ENCODE data around the gene PTGER1.

PTGER1 gene

DNA sequence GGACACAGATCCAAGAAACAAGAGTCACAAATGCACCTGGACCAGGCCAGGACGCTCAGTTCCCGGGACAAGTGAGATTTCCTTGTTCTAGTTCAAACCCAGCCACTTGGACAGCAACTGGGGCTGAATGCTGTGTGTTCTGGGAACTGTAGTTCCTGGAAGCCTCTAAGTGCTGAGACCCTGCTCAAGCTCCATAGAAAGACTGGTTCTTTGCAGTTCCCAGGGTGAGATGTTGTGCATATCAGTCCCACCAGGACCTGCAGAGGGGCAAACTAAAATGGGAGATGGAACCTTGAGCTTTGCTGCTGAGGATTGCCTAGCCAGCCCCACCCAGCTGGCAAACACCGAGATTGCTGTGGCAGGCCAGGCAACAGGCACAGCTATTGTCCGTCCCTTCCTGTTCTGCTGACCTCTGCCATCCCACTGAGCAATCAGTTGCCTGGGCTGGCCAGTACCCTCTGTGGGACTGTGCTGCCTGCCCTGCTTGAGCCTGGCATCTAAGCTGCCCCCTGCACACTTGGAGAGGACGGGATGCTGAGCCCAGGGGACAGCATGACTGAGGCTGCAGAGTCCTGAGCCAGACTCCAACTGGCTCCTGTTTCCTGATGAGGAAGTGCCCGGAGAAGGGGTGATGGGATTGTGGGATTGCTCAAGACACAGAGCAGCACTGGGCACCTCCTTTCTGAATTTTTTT is 22.2 kb upstream of the PTGER1 start:
- DNase-seq: no peak

DNA sequence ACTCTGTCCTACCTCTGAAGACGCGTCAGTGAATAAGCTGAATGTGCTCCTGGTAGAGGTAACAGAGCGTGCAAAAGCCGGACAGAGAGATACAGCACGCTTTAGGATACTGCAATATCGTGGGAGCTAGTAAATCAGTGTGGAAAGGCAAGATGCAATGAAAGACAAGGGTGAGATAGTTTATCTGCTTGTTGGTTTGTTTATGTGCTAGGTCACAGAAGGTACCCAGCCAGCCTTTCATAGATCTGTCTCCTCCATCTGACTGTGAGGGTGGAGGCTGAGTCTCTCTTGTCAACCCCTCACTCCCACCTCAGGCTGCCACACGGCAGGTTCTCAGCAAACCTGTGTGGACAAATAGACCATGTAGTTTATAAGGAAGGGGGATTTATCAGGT is 21.7 kb upstream of the PTGER1 start:
- no peak for DNase-seq

DNA sequence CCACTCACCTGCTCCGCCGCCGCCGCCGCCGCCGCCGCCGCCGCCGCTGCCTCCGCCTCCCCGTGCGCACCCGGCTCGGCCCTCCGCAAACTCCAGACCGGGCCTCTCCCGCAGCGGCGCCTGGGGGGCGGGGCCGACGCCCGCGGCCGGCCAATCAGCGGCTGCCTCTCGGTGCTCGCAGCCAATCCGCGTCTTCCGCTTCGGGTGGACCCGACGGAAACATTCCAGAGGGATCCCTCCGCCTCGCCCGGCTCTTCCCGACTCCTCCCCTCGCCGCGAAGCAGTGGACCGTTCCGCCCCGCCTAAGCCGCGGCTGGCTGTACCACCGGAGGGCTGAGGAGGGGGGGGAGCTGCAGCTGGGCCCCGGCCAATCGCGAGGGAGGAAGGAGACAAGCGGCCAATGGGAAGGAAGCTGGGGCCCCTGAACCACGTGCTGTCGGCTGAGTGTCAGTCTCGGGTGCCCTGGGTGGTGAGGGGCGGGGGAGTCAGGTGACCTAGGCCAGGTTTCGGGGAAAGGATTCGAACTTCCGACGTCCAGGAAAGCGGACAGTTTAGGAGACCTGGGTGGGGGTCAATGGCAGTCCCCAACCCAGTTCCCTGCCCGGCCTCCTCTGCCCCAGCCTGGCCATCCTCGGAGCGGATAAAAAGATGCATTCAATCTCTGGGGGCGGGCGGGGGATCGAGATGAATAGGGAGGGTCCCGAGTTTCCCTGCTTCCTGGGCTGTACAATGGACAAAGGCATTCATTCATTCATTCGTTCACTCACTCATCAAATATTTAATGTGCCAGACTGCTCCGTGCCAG is 21.1 kb upstream of the PTGER1 start, which contains the start of gene GIPC1:
Gene GIPC1, minus strand, starts transcription at position 99 of the 805 bp plus-strand sequence. CDS start 13,151 bp downstream, outside the sequence.
- DNase-seq: peak; percentile 94

DNA sequence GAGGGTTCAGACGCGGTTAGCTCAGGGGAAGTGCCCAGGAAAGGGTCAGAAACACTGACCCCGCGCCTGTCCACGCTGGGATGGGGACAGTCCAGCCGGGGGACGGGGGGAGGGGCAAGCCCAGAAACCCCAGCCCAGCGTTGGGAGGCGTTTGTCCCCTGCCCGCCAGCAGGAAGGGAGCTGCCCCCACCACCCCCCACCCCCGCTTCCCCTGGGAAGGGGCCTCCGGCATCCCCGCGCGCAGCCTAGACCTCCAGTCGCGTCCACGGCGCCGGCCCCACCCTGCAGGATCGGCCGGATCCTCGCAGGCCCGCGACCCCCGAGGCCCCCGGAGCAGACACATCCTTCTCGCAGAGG is 20.5 kb upstream of the PTGER1 start:
- DNase-seq: no peak

DNA sequence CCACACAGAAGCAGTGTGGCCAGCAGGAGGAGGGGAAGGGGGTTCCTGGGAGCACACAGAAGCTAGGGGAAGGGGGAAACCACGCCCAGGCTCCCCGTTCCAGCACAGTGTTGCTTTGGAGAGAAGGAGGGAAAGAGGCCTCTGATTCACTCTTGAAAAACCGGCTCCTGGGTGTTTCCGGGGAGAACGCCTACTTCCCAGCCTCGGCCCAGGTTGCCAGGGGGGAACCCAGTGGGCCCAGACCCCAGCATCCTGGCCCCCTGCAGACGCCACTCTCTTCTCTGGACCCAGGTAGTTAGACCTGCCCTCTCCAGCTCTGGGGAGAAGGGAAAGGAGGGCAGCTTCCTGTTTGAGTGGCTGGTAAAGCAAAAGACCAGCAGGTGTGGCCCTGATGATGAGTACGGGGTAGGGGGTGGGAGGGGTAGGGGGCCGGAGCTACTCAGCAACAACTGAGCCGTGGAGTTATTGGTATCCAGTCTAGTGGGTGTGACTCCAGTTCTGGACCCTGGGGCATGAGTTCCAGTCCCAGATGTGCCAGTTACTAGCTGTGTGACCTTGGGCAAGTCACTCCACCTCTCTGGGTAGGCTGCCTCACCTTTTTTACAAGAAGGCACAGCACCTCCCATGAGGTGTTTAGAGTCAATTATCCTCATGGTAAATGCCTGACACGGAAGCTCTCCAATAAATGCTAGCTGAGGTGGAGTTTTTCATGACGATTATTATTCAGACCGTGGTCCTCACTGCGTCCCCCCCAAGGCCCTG is 19.9 kb upstream of the PTGER1 start:
- DNase-seq: no peak

DNA sequence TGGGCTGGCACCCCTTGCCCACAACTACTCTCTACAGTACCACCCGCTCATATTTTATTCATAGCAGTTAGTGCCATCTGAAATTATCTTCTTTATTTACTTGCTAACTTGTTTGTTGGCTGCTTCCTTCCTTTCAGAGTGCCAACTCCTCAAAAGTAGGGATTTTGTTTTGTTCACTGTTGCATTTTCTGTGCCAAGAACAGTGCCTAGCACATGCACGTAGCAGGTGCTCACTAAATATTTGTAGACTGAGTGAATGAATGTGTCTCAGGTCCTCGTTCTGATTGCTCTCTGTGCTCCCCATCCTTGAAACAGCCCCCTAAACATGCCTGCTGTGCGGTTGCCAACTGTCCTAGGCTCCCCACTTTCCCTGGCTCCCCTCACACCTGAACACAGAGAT is 19.3 kb upstream of the PTGER1 start:
- DNase-seq: no peak

DNA sequence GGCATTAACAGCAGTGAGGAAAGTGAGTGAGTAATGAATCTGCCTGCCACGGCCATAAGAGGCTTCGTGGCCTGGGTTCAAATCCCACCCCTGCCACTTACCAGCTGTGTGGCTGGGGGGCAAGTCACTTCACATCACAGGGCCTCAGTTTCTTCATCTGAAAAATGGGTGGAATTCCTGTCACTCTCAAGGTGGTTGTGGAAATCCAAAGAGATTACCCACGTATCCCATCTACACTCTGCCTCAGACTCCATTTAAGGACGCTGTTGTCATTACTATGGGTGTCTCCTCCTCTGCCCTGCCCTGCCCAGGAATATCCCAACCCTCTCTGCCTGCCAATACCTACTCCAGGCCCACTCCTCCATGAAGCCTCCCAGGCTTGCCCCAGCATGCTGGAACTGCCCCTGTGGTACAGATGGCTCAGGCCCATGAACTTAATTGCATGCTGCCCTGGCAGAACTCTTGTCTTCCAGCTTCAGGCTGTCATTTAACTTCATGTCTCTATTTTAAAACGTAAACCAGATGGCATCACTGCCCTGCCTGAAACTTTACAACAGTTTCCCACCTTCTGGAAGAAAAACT is 17.7 kb upstream of the PTGER1 start:
- no peak for DNase-seq

DNA sequence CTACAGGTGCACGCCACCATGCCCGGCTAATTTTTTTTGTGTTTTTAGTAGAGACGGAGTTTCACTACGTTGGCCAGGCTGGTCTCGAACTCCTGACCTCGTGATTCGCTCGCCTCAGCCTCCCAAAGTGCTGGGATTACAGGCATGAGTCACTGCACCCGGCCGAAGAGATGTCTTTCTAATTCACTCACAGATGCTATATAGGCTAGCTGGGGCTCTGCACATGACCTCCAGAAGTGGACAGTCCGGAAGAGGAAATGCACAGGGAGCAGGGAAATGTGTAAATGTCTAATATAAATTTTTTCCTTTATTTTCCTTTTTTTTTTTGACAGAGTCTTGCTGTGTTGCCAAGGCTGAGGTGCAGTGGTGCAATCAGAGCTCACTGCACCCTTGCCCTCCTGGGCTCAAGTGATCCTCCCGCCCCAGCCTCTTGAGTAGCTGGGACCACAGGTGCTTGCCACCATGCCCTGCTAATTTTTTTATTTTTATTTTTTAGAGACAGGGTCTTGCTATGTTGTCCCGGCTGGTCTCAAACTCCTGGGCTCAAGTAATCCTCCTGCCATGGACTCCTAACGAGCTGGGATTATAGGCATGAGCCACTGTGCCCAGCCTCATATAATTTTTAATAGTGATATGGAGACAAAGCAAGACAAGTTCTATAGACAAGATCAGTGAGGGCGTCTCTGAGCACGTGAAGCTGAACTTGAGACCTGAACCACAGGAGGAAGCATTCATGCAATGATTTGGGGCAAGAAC is 12.4 kb upstream of the PTGER1 start:
- no peak for DNase-seq

DNA sequence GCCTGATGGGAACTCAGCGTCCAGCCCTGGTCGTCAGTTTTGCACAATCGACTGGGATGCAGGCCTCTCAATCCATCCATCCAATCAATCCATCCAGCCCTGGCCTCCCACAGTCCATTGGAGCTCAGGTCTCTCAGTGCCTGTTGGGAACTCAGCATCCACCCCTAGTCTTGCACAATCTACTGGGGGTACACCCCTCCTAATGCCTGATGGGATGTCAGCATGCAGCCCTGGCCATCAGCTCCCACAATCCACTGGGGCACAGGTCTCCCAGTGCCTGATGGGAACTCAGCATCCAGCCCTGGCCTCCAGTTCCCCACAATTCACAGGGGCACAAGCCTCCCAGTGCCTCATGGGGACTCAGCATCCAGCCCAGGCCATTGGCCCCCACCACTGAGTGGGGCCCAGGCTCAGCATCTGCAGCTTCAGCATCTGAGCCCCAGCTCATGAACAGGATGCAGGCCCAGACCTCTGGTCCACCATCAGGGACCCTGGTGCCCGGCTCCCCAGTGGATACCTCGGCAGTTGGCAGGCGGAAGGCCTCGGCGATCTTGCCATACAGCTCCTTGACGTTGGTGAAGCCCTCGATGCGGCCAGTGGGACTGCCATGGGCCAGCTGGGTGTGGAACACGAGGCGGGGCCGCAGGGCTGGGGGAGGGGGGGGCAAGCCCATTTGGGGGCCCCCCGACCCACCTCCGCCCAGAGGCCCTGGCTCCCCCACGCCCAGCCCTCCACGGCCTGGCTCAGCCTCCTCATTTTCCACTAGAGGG is 7.2 kb upstream of the PTGER1 start:
- DNase-seq: no peak

DNA sequence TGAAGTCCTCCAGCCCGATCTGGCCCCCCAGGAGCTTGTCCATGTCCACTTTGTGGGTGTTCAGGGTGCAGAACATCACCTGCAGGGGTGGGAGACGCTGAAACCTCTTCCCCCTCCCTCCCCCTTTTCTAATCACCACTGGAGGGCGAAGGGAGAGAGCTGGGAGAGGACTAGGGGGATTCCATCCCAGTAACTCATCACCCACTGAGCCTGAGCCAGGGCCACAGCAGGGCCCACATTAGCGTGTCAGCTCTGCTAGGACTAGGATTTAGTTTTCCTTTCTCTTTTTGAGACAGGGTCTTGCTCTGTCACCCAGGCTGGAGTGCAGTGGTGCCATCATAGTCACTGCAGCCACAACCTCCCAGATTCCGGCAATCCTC is 5.5 kb upstream of the PTGER1 start:
- DNase-seq: no peak

DNA sequence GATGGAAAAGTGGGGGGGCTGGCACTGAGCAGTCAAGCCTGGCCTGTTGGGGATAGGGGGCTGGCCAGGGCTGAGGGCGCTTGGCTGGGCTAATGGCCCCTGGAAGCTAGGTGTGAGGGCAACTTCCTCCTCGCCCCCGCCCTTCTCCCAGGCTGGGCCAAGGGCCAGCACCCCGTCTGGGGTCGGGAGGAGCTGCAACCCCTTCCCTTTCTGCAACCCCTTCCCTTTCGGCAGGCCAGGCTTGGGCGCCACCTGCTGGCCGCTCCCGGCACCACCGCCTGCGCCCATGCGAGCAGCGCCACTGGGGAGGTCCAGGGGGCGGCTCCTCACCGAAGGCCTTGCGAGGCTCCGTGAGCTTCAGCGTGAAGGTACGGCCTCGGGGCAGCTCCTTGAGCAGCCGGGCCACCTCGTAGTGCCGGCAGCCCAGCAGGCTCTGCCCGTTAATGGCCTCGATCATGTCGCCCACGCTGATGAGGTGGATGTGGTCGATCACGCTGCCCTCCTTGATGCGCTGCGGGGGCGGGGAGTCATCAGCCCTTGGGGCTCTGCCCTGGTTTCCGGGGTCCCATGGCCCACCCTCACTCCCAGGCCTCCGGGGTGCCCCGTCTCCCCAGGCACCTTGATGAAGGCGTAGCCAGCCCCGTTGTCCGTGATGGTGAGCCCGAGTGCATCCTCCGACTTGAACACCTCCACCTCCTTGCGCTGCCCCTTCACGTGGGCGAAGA is 5.0 kb upstream of the PTGER1 start:
- peak; percentile 91 for DNase-seq

DNA sequence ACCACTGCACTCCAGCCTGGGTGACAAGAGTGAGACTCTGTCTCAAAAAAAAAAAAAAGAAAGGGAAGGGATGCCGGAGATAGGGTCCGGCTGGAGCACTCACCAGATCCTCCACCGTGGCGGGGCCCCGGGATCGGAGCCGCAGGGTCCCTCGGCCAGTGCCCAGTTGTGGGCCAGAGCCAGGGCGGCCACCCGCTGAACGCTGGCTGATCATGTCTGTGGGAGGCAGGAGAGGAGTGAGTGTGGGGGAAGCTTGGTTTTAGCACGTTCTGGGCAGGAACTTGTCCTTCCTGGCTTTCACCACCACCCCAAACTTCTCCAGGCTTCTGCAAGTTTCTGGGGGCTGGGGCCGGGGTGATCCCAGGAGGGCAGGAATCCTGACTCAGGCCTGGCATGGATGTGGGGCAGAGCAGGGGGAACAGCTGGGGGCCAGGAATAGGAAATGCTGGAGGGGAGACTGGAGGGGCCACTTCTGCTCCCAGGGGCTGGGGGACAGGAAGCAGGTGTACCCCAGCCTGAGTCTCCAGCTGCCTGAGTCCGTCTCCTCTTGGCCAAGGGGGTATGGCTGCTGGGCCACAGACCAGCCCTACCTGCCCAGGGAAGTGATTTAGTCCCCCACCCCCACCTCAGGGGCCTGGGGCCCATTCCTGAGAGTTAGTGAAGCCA is 4.3 kb upstream of the PTGER1 start:
- DNase-seq: no peak

DNA sequence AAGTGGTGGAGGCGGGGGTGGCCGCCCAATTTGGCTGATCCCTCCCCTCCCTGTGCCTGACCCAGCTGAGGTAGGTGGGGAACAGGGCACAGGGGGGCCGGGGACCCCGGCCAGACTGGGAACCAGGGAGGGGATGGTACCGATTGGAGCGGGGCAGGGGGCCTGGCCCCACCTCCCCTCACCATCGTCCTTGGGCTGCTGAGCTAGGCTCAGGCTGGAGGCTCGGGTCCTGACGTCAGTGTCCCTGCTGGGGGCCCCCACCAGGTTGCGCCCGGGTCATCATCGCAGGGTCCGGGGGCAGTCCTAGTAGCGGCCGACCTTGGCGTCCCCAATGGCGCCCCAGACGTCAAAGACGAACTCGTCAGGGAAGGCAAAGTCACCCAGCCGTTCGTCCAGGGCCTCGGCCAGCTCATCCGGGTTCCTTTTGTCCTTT is 3.0 kb upstream of the PTGER1 start:
- no peak for DNase-seq

DNA sequence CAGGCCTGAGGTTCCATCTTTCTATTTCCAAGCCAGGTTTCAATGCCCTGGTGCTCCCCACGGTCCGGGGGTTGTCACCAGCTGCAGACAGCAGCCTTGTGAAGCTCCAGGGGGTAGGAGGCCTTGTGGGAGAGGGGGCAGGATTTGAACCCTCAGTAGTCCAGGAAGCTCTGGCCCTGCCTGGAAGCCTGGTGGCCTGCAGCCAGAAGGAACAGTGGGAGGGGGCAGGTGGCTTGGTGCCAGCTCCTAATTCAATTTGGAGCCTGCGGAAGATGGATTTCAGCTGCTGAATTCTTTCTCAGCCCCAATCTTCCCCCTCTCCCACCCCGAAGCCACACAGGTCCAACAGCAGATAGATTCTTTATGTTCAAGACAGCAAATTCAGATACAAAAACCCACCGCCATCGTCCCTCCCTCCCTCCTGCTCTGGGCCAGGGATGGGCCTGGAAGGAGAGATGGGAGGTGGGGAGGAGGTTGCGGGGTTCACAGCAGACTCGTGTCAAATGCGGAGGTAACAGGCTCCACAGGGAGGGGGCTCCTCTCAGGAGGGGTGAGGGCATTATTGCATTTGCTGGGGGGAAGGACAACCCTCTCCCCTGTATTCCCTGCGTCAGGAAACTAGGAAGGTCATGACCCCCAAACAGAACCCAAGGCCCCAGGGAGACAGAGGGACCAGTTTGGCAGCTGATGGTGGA is 2.4 kb upstream of the PTGER1 start:
- DNase-seq: no peak

DNA sequence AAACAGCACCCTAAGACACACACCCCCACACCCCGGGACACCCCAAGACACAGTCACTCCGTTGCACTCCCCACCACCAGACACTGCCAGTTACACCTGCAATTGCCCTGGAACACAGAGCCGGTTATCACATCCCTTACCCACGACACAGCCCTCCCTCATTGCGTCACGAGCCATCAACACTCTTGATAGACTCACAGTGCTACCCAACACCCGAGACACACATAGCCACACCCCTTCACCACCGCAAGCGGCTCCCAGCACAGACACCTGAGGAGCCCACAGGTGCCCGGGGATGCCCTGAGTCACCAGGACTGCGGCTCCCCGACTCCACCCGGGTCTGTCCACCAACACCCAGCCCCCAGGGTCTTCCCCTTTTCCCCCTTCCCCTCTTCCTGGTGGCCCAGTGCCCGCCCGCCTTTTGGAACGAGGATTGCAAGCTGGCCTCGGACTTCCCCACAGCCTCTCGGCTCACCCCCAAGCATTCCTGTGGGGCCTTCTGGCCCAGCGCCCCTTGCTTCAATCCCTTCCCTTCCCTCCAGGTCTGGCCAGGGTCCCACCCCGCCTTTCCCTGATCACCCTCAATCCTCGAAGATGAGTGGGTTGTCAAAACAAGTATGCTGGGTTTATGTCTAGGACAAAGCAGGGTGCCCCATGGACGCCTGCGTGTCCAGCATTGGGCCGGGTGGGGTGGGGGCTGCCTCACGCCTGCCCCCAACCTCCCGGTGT is 1.7 kb upstream of the PTGER1 start:
- DNase-seq: no peak

DNA sequence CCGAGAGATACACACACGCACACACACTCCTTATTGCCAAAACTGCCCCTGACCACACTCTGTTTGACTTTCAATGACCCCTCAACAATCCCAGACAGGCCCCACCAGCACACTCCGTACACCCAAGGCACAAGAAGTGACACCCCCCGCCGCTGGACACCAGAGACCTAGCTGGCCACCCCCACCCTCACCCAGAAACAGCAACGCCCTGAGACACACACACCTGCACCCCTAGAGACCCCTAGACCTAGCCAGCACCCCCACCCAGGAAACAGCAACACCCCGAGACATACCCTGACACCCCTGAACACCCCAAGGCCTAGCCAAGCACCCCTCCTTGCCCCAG is 1.1 kb upstream of the PTGER1 start:
- no peak for DNase-seq

DNA sequence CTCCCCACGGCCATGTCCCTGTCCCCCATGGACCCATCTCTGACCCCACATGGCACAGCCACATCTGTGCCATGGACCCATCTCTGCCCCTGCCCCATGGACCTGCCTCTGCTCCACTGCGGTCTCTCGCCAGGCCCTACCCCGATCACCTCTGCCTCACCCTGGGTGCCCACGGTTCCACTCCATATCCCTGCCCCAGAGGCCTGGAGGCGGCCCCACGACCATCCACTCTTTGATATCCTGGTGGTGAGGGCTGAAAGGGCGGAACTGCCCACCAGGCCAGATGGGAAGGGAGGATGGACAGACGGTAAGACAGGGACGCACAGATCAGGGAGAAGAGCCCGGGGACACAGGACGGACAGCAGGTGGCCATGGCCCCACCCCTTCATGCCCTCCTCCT is 327 bp downstream of the PTGER1 start:
- DNase-seq: no peak

DNA sequence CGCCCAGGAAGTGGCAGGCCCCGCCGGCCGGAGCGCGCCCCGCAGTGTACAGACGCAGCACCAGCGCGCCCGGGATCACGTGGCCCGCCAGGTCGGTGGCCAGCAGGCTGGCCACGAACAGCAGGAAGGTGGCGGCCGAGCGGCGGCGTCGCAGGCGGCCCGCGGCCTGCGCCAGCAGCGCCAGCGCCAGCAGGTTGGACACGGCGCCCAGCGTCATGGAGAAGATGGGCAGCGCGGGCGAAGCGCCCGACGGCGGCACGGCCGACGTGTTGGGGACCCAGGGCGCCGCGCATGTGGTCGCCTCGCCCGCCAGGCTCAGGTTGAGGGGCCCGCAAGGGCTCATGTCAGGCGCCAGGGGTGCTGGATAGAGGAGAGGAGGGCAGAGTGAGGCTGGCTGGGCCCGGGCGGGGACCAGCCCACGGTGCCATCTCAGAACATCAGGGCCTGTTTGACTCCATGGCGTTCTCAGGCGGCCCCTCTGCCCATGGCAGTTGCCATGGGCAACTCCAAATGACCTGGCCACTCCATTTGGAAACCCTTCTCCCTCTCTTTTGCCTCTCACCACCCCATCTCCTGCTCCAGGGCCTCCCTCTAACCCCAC is 1.1 kb downstream of the PTGER1 start:
- DNase-seq: no peak
